Neural progenitor cell (in vitro differentiated cells): ENCODE data around the gene LRRC8A.
"Not testable (repeated sequence)": the region's sequence is repeated elsewhere in the genome, so short reads cannot be mapped to it uniquely, and the experiment has no call there.

Experiments used
- CTCF ChIP-seq: fragments of 200-600 bp; sonication (generic); IDR thresholded peaks from 2 replicates; pipeline ENCODE4 v1.5.1; 2017; ENCODE audit warnings: antibody characterized with exemption, mild to moderate bottlenecking
- EZH2phosphoT487 ChIP-seq: fragments of 200-600 bp; sonication (generic); IDR thresholded peaks from 2 replicates; pipeline ENCODE4 v1.6.1; 2017; ENCODE audit warnings: antibody characterized with exemption

- TF ChIP-seq CTCF: peak; percentile 52
- not testable (repeated sequence) for TF ChIP-seq EZH2phosphoT487
These were observed 29.9 kb upstream of the LRRC8A start for GRCh38 chr9:128851779-128852600.
